8988T (cell line): Measurements from ENCODE around the gene MRGPRG.
A peak's percentile ranks its signal among the peaks of the same experiment; 100 is the strongest.
"Not testable (repeated sequence)": the region's sequence is repeated elsewhere in the genome, so short reads cannot be mapped to it uniquely, and the experiment has no call there.

Source experiments
- DNase-seq: peaks from one replicate; pipeline ENCODE4 v3.0.0; 2011

The MRGPRG gene

DNA sequence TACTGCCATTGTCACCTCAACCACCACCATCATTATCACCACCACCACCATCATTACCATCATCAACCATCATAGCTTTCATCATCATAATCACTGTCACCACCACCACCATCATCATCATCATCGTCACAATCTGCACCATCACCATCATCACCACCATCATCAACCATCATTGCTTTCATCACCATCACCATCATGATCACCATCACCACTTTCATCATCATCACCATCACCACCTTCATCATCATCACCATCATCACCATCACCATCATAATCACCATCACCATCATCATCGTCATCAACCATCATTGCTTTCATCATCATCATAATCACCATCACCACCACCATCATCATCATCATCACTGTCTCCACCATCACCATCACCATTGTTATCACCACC lies 44.8 kb downstream of the MRGPRG start:
- no peak for DNase-seq

DNA sequence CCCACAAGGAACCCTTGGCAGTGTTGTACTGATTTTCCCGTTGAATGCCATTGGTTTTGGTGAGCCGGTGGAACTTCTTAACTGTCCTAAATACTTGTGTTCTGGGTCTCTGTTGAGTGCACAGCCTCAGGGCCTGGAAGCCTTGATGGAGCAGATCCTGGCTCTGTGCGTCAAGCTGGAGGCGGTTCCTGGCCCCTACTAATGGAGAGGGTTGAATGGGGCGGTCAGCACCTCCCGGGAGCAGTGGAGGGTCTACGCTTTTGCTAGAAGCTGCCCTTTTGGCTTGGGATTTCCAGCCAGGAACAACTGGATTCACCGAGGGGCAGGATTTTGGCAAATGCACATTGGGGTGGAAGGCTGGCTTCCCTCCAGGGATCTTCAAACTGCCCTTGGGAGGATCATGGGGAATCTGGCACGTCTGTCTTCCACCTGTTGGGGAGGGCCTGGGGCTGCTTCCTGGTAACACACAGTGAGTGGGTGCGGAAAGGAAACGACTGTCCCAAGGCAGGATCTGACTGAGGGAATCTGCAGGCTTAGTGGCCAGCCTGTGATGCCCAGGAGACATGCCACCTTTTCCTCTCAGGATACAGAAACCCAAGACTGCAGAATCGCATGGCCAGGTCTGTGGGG lies 46.6 kb downstream of the MRGPRG start:
- DNase-seq: no peak

- DNase-seq: peak; percentile 6
Measured at GRCh38 chr11:3170756-3171650, 47.6 kb downstream of the MRGPRG start.

DNA sequence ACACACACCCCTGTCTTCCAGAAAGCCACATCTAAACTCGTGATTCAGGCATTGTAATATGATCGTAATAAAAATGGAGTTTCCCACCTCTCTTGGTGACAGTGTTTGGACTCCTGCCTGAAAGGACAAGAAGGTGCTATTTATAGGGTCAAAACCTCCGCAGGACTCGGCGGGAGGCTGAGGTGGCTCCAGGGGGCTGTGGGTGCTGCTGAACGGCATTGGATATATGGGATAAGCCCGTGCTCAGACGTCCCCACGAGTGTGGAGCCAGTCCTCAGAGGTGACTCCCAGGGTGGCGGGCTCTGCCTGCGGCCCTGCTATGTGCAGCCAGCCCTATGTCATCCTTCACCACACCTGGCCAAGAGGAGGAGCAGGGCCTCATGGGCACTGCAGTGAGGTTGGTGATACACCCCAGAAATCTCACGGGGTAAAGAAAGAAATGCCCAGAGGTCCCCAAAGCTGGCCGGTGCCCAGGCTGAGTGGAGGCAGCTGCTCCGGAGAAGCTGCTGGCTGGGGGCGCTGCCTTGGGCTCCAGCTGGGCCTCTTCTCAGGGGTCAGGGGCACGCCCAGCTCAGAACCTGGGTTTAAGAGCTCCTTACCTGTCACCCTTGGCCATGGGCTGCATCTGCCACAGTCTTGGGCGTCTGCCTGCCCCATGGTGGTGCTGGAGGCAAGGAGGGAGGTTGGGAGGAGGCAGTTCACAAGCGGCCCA lies 48.4 kb downstream of the MRGPRG start:
- DNase-seq: peak; percentile 8

GRCh38 chr11:3169255-3170043 lies 49.2 kb downstream of the MRGPRG start:
- peak; percentile 71 for DNase-seq

GRCh38 chr11:3168742-3169254 lies 49.8 kb downstream of the MRGPRG start:
- DNase-seq: not testable (repeated sequence)
